Right renal cortex interstitium (tissue), 3 donors: Measurements from ENCODE around the gene FSD1. TPM values are rescaled to one million over a fixed set of nuclear protein-coding genes. Genes with fewer than 3 reads are reported as not detected.

Experiments
- polyA plus RNA-seq, 3 donors: library from polyadenylated mRNA; unstranded; fragments of 120-200 nt; gene quantifications; one replicate each; pipeline ENCODE4 v1.2.1, GENCODE V29; 2013; ENCODE audit not compliant: insufficient read length in 3 of 3

Gene FSD1
- polyA plus RNA-seq, 3 donors: 4.3 to 5.4 (median 5.0) TPM

Other genes with a start within 250 kb of the FSD1 start
- gene ZBTB7A, start 237.7 kb upstream of the FSD1 start, polyA plus RNA-seq: 1 to 10 TPM; 7.2 to 9.0 (median 7.4) TPM
- 10 to 100 TPM; 77.1 to 97.2 (median 79.0) TPM for gene MAP2K2, start 180.5 kb upstream of the FSD1 start, polyA plus RNA-seq
- gene CREB3L3, start 151.0 kb upstream of the FSD1 start, polyA plus RNA-seq: 1 to 10 TPM in 2 of 3 donors, under 1 TPM in 1; 1.00 to 1.5 (median 1.5) TPM
- gene SIRT6, start 122.0 kb upstream of the FSD1 start, polyA plus RNA-seq: 10 to 100 TPM; 12.8 to 14.6 (median 14.0) TPM
- 1 to 10 TPM in 1 of 3 donors, under 1 TPM in 2; 0.65 to 1.1 (median 0.76) TPM for gene ANKRD24, start 121.9 kb upstream of the FSD1 start, polyA plus RNA-seq
- under 1 TPM; 0.40 to 0.56 (median 0.49) TPM for gene EBI3, start 75.1 kb upstream of the FSD1 start, polyA plus RNA-seq
- 10 to 100 TPM; 21.3 to 22.1 (median 22.0) TPM for gene YJU2, start 57.5 kb upstream of the FSD1 start, polyA plus RNA-seq
- 1 to 10 TPM; 1.3 to 1.6 (median 1.3) TPM for gene SHD, start 25.3 kb upstream of the FSD1 start, polyA plus RNA-seq
- gene TMIGD2, start 2.2 kb upstream of the FSD1 start, polyA plus RNA-seq: under 1 TPM in 2 of 3 donors, not detected in 1; 0.14 to 0.28 TPM
- gene STAP2, start 34.2 kb downstream of the FSD1 start, polyA plus RNA-seq: 10 to 100 TPM; 22.6 to 30.0 (median 24.5) TPM
- gene MPND, start 39.0 kb downstream of the FSD1 start, polyA plus RNA-seq: 10 to 100 TPM; 21.0 to 24.9 (median 24.4) TPM
- gene SH3GL1, start 95.9 kb downstream of the FSD1 start, polyA plus RNA-seq: 10 to 100 TPM; 50.8 to 62.5 (median 50.9) TPM
- gene CHAF1A, start 98.0 kb downstream of the FSD1 start, polyA plus RNA-seq: 10 to 100 TPM; 21.3 to 26.1 (median 21.3) TPM
- 10 to 100 TPM; 75.7 to 95.3 (median 87.0) TPM for gene UBXN6, start 153.2 kb downstream of the FSD1 start, polyA plus RNA-seq
- 10 to 100 TPM; 58.9 to 66.0 (median 62.3) TPM for gene HDGFL2, start 167.7 kb downstream of the FSD1 start, polyA plus RNA-seq
- gene PLIN4, start 213.9 kb downstream of the FSD1 start, polyA plus RNA-seq: under 1 TPM; 0.37 to 0.59 (median 0.57) TPM
- gene PLIN5, start 230.6 kb downstream of the FSD1 start, polyA plus RNA-seq: 1 to 10 TPM; 2.3 to 3.2 (median 2.3) TPM
- gene LRG1, start 235.4 kb downstream of the FSD1 start, polyA plus RNA-seq: under 1 TPM; 0.44 to 0.65 (median 0.57) TPM